ENCODE results near the gene TP73.
A peak's percentile ranks its signal among the peaks of the same experiment; 100 is the strongest.

TP73 gene

DNA sequence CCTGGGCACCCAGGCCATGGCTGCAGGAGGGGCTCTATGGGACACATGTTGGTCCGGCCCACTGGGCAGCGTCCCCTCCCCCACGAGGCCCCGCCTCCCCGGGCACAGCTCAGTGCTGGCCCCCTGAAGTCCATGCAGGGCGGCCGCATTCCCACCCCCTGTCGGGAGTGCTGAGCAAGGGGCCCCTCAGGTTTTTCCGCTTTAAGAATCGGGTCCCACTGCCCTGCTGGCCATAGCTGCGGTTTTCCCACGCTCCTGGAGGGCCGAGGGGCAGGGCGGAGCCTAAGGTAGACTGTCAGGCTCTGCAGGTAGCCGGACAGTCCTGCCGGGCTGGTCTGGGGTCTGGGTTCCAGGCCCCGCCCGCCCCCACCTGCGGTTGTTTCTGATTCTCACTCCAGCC is 56.5 kb downstream of the TP73 start:
- no peak for DNase-seq (ENCODE audit: low spot score)

DNA sequence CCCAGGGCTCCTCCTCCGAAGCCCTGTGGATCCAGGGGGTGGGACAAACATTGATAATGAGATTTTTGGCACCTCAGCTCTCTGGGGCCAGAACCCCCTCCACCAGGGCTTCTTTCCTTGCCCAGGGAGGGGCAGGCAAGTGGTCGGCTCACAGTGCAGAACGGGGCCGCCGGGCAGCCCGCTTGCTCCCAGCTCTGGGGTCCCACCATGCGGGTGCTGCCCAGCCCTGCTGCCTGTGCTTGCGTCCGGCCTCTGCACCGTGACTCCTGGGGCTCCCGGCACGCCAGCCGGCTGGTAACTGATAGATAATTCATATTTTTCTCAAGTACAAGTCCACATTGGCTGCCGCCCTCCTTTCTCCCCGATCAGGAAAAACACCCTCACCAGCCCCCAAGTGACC is 57.9 kb downstream of the TP73 start:
- DNase-seq (ENCODE audit: low spot score), result no peak

DNA sequence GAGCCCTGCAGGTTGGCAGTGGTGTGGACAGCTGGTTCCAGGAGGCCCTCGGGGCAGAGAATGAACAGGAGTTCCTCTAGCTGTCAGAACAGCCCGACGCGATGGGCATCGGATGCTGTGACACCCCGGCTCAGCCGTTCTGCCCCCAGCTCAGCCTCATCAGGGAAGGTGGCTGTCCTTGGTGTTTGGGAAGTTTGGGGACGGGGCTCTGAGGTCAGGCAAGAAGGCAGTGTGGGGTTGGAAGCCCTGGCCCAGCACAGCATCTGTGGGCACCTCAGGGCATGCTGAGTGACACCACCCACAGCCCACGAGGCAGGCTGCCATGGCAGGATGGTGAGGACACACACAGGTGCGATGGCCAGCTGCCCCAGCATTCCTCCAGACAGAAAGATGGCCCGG is 59.1 kb downstream of the TP73 start:
- no peak for DNase-seq (ENCODE audit: low spot score)

DNA sequence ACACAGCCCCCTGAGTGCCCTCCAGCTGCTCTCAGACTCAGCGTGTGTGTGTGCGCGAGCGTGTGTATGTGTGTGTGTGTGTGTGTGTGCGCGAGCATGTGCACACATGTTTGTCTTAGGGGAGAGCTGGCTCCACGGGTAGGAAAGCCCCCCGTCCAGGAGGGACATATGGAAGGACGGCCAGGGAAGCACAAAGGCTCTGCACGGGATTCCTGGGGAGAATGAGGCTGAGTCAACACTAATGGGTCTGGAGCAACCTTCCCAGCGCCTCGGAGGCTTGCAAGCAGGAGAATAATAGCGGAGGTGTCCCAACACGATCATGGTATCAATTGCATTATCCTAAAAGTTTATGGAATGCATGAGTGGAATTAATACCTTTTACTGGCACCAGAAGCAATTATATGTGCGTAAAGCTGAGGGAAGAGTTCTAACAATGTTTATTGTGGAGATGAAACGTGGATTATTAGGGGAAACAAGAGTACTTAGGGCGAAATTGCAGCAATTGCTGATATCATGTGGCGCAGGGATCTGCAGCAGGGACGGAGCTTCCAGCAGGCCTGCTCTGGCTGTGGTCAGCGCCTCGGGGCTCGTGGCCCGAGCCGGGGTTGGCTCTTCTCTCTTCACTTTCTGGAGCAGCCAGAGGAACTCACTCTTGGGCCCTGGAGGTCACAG is 59.6 kb downstream of the TP73 start:
- DNase-seq (ENCODE audit: low spot score), result no peak

DNA sequence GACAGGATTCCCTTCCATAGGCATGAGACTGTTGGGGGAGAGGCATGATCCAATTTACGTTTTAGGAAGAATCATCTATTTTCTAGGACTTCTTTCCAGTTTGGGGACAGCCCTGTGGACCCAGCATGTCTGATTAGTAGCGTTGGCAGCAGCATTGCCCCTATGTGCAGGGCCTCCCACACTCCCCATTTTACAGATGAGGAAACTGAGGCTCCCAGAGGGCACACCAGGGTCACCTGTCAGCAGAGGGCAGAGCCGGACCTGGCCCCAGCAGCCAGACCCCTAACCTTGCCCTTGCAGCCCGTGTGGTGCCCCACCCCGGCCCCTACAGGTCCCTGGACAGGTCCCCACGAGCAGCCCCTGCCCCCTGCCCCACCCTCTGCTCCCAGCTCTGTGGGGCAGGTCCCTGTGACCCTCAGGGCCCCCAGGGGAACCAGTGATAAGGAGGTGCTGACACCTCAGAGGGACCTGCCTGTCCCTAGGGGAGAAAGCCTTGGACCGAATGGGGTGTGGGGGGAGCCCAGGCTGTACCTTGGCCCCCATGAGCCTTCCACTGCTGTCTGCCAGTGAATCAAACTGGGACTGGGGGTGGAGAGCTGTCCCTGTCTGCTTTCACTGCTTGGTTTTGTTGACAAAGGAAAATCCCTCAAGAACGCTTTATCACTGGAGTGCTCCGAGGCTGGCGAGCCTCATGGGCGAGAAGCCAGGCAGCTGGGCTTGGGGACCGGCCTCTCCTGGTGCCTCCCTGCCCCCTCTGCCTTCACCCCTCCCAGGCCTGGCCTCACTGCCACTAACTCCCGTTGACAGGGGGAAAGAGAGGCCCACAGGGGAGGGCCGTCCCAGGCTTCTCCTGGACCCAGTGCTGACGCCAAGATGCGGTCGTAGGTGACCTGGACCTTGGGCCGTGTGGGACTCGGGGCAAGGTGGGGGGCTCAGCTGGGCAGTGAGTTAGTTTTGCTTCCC is 60.5 kb downstream of the TP73 start:
- no peak for DNase-seq (ENCODE audit: low spot score)

DNA sequence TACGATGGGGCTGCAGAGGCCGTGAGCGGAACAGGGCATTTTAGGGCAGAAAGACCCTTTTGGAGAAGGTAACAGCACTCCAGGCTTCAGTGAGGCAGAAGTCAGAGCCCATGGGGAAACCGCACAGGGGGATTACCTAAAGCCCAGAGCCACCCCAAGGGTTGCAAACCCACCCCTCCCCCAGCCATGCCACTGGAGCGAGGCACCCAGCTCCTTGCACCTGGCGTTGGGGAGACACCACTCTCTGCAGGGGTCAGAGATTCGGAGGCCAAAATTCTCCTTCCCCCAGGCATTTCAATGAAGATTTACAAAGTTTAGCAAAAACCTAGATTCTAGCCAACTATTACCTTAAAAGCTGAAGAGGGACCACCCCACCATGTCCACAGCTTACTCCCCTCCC is 61.5 kb downstream of the TP73 start:
- DNase-seq (ENCODE audit: low spot score), result no peak

DNA sequence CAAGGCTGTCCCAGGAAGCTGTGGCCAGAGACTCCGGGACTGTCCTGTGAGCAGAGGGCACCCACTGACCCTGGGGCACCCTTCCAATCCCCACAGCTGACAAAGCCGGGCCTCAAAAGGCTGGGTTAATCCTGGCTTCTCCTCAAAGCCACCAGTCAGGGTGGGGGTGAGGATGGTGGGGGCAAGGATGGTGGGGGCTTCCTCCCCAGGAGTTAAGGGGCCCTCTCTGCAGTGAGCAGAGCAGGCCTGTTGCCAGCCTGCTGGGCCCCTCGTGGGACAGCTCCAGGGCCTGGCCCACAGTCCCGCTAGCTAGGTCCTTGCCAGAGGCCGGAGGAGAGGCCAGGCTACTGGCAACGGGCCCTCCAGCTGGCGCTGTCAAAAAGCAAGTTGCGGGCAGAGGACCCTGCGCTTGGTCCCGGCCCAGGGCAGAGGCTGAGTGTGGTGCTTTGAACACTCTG is 62.0 kb downstream of the TP73 start:
- no peak for DNase-seq (ENCODE audit: low spot score)

DNA sequence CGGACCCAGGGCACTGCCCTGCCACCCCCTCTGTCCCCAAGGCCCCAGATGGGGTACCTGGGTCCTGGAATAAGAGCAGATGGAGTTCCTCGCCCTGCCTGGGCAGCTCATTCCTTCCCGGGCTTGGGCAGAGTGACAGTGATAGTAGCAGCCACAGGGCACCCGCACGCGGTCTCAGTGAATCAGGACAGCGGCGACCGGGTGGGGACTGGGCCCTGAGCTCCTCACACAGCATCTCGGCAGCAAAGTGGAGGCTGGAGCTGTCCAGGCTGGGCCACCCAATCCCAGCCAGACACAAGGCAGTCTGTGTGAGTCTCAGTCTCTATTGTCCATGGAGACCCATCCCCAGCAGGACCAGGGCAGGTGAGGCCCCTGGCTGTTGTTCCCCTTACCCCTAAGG is 62.5 kb downstream of the TP73 start:
- no peak for DNase-seq (ENCODE audit: low spot score)

DNA sequence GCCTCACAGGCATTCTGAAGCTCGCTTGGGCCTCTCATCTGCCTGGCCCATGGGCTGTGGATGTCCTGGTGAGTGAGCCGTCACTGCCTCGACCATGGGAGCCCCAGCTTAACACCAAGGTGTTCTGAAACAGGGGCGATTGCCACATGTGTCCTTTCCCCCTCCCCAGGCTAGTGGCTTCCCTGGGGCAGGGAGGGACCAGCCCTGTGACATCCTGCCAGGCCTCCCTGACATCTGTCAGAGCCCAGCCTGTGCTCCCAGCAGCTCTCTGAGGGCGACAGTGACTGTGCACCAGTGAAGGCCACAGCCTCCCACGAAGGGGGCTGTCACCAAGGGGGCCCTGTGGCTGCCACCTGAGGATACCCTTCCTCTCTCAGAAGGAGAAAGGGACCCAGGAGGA is 64.0 kb downstream of the TP73 start:
- DNase-seq (ENCODE audit: low spot score), result no peak

DNA sequence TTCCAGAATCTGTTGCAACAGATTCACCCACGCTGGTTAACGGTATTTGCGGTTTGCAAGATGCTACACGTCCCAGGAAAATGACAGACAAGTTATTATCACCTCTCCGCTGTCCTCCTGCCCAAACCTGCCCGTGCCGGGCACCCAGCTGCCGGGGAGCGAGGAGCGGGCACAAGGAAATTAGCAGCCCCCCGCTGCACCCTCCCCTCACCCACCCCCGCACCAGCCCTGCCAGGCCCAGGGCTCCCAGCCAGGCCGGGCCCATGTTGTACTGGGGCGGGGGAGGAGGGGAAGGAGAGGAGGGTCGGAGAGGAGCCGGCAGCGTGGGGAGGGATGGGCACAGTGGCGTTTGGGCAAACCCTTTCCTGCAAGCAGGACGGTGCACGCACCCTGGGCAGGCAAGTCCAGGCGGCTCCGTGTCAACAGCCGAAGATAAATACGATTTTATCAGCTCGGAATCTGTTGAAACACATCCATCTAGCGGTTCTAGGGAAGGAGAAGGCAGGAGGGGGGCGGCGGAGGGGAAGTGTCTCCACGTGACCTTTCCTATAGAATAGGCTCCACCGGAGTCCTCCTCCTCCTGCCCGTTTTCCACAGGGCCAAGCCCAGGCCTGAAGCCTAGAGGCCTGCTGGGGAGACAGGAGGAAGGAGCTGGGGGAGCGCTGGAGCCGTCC is 64.9 kb downstream of the TP73 start:
- no peak for DNase-seq (ENCODE audit: low spot score)

DNA sequence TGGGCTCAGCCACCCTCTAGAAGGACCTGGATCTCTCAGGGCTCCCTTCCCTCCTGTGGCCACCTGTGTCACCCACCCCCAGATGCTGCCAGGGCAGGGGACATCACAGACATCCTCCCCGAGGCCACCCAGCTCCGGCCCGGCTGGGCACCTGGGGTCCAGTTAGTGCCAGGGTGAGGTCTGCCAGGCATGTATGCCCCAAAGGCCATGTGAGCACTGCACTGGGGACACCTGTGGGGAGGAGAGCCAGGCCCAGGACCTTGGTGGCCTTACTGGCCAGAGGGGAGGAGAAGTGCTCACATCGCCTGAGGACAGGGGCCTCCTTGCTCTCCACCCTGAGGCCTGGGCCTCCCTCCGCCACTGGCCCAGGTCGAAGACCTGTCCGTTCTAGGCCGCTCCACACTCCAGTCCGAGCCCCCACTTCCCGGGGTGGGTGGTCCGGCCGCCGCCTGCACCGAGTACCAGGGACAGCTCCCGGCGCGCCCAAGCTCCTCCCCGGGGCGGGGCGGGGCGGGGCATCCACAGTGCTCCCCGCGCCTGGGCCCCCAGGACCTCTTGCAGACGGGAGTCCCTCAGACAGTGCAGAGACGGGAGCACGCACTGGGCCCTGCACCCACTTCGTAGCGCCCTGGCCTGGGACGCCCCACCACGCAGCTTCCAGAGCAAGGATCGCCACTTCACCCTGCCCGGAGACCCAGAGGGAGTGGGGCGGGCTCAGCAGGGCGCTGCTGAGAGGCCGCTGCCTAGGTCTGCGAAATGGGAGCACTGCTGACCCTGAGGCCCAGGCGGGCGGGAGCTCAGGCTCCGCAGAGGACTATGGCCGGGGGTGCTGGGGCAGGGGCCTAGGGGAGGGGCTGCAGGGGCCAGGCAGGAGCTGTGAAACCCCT is 65.6 kb downstream of the TP73 start:
- no peak for DNase-seq (ENCODE audit: low spot score)

DNA sequence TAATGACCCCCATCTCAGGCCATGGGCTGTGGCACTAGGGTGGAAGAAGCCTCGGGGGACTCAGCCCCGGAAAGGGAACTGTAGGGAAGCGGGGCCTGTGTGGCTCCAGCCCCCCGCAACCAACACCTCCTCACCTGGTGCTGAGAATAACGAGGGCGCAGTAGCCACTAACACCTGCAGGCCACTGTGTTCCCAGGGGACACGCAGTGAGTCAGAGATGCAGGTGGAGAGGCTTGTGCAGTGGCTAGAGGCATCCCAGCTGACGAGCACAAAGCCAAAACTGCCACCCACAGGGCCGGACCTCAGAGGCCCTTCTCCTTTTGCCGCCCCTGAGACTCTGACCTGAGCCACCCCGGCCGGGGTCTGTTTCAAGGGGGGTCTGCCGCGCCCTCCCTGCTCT is 66.4 kb downstream of the TP73 start:
- no peak for DNase-seq (ENCODE audit: low spot score)

DNA sequence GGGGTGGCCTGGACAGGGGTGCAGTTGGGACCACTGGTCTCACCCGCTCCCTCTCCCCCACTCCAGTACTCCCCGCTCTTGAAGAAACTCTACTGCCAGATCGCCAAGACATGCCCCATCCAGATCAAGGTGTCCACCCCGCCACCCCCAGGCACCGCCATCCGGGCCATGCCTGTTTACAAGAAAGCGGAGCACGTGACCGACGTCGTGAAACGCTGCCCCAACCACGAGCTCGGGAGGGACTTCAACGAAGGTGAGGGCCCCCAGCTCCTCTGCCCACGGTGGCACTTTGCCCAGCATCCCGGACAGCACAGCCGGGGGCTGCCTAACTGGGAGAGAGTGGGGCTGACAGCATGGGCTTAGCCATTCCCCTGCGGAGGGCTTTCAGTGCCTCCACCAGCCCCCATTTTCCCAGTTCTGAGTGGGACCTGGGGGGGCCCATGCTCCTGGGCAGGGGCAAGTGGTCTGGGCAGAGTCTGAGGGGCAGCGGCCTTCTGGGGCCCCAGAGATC is 69.7 kb downstream of the TP73 start:
- no peak for DNase-seq (ENCODE audit: low spot score)

DNA sequence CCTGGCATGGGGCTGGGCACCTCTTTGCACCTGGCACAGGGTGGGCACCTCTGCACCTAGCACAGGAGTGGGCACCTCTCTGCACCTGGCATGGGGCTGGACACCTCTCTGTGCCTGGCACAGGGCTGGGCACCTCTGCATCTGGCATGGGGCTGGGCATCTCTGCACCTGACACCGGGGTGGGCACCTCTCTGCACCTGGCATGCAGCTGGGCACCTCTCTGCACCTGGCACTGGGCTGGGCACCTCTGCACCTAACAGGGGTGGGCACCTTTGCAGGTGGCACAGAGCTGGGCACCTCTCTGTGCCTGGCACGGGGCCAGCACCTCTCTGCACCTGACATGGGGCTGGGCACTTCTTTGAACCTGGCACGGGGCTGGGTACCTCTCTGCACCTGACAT is 70.5 kb downstream of the TP73 start:
- no peak for DNase-seq (ENCODE audit: low spot score)

DNA sequence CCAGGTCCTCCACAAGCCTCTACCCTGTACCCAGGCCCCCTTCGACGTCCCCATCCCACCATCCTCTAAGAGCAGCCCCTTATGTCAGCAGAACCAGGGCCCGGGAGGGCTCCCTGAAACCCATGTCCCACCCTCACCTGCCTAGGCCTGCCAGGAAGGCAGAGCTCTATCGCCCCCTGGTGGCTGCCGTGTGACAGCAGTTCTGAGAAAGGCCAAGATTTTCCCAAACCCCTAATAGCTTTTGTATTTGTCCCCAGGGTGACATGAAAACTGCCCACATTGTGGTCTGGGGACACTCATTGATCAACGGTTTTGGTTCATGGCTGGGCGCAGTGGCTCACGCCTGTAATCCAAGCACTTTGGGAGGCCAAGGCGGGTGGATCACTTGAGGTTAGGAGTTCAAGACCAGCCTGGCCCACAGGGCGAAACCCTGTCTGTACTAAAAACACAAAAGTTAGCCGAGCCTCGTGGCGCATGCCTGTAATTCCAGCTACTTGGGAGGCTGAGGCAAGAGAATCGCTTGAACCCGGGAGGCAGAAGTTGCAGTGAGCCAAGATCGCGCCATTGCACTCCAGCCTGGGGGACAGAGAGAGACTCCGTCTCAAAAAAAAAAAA is 72.2 kb downstream of the TP73 start:
- DNase-seq (ENCODE audit: low spot score), result peak; percentile 66

DNA sequence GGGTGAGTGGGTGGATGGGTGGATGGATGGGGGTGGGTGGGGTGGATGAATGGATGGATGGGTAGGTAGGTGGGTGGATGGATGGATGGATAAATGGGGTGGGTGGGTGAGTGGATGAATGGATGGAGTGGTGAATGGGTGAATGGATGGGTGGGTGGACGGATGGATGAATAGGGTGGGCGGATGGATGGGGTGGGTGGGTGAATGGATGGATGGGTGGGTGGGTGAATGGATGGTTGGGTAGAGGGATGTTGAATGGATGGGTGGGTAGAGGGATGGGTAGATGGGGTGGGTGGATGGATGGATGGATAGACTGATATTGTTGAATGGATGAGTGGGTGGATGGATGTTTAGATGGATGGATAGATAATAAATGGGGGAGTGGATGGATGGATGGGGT is 73.0 kb downstream of the TP73 start:
- DNase-seq (ENCODE audit: low spot score), result no peak

DNA sequence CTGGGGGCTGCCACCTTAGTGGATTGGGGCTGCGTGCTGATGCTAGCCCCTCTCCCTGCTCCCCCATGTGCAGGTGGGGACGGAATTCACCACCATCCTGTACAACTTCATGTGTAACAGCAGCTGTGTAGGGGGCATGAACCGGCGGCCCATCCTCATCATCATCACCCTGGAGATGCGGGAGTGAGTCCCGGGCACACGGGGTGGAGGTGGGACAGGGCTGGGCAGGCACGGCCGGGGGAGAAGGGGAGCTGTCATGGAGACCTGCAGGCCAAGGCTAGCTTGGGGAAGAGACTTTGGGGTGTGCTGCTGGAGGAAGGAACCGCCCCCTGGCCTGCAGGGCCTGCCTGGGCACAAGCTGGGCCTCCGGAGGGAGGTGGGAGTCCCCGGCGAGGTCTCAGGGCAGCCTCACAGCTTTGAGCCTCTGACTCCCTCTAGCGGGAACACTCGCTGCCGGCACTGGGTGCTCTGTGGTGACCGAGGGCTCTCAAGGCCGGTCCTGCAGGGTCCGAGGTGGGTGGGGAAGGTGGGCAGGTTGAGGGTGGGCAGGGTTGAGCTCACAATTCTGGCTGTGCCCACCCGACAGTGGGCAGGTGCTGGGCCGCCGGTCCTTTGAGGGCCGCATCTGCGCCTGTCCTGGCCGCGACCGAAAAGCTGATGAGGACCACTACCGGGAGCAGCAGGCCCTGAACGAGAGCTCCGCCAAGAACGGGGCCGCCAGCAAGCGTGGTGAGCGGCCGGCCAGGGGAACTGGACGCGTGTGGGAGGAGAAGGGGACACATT is 74.9 kb downstream of the TP73 start:
- DNase-seq (ENCODE audit: low spot score), result no peak

DNA sequence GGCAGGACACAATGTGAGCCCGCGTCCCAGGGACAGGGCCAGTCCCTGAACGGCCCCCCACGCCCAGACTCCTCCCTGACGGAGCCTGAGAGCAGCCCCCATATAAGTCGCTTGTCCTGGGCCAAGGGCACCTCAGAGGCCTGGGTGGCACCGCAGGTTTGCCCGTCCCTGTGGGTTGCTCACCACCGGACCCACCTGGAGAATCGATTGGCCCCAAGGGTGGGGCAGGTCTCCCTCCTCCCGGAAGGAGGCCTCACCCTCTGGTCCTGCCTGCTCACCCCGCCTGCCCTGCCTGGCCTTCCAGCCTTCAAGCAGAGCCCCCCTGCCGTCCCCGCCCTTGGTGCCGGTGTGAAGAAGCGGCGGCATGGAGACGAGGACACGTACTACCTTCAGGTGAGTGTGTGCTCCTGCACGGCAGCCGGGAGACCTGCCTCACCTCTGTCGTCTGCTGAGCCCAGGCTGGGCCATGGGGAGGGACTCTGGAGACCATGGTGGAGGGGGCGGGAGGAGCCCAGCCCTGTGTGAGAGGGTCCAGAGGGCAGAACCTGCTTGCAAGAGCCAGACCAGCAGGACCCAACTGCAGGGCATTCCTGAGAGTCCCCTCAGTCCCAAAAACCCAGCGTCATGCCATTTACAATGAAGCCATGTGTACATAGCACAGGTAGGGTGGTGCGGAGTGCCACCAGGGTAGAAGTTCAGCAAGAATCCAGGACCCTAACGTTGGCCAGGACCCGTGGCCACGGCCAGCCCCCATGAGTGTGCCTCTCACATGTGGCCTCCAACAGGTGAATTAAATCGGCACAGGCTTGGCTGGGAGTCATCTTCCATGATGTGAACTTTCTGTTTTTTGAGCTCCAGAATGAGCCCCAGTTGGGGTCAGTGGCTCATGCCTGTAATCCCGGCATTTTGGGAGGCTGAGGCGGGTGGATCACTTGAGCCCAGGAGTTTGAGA is 75.8 kb downstream of the TP73 start:
- no peak for DNase-seq (ENCODE audit: low spot score)

Data from CD4-positive, alpha-beta T cell treated with Interleukin-15 for 4 hours (primary cell).